Glutamatergic neuron (in vitro differentiated cells): Measurements from ENCODE around the gene GPC6. TPM values are rescaled to one million over a fixed set of nuclear protein-coding genes. Genes with fewer than 3 reads are reported as not detected.

Experiments used
- DNase-seq: peaks from one replicate; pipeline ENCODE4 v3.0.0; 2022
- H3K27ac Mint-ChIP-seq: one replicate; pipeline ENCODE4 v1.8.0; 2020; ENCODE audit warnings: mild to moderate bottlenecking, mixed read lengths, inconsistent platforms; ENCODE audit not compliant: unreplicated experiment
- H3K27me3 Mint-ChIP-seq: one replicate; pipeline ENCODE4 v1.8.0; 2020; ENCODE audit warnings: mild to moderate bottlenecking, moderate library complexity, mixed read lengths, inconsistent platforms; ENCODE audit not compliant: unreplicated experiment
- H3K36me3 Mint-ChIP-seq: one replicate; pipeline ENCODE4 v1.8.0; 2020; ENCODE audit warnings: mild to moderate bottlenecking, mixed read lengths, inconsistent platforms; ENCODE audit not compliant: unreplicated experiment
- H3K4me1 Mint-ChIP-seq: one replicate; pipeline ENCODE4 v1.8.0; 2020; ENCODE audit warnings: mild to moderate bottlenecking, low read depth, mixed read lengths, inconsistent platforms; ENCODE audit not compliant: unreplicated experiment
- H3K4me3 Mint-ChIP-seq: one replicate; pipeline ENCODE4 v1.8.0; 2020; ENCODE audit warnings: mild to moderate bottlenecking, mixed read lengths, inconsistent platforms; ENCODE audit not compliant: unreplicated experiment
- H3K9me3 Mint-ChIP-seq: one replicate; pipeline ENCODE4 v1.8.0; 2020; ENCODE audit warnings: mild to moderate bottlenecking, moderate library complexity, mixed read lengths, inconsistent platforms; ENCODE audit not compliant: unreplicated experiment
- CTCF ChIP-seq: fragments of 200-600 bp; sonication (generic); IDR thresholded peaks from one replicate; pipeline ENCODE4 v1.5.0; 2021; ENCODE audit not compliant: partially characterized antibody, unreplicated experiment
- total RNA-seq: library from RNA; stranded (reverse); fragmentation: NEBNext Ultra II Directional; extraction: Animal tissue kit (Norgen Biotek cat#: 25700); gene quantifications from one replicate; pipeline ENCODE4 v1.2.1, GENCODE V29; 2021; ENCODE audit not compliant: unreplicated experiment

The GPC6 gene
- total RNA-seq, 1 donor from 2014 or later = 11.8 TPM

DNA sequence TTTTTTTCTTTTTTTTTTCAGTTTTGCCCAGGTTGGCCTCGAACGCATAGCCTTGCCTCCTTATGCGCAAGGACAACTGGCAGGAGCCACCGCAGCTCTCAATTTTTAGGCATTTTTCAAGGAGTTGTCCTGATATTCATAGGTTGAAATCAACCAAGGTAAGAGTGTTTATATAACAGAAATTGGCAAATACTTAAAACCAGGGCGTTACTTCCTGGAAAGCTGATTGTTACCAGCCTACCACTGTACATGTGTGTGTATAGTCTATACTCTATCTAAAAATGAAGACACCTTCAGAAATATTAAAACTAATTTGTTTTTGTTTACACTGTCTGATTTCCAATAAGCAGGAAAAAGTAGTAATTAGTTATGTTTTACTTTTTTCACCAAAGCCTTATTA is 39.2 kb downstream of the GPC6 start:
- Mint-ChIP-seq H3K4me3 (no peak overlapping the region), H3K9me3 (peaks cover 1% of the 10 kb centered on the region), H3K27me3 (peaks cover 6% of the 10 kb centered on the region), H3K36me3 (no peaks in the 10 kb centered on the region), H3K4me1 (peaks cover 10% of the 10 kb centered on the region), H3K27ac (no peak overlapping the region)
- no peak for DNase-seq
- TF ChIP-seq CTCF = no peak

- no peak for TF ChIP-seq CTCF
- no peak for DNase-seq
- no peaks in the 10 kb centered on the region for H3K36me3 Mint-ChIP-seq
- H3K27ac Mint-ChIP-seq = no peak overlapping the region
- H3K9me3 Mint-ChIP-seq = peaks cover 1% of the 10 kb centered on the region
- H3K27me3 Mint-ChIP-seq = peaks cover 6% of the 10 kb centered on the region
- H3K4me3 Mint-ChIP-seq = no peak overlapping the region
- peaks cover 12% of the 10 kb centered on the region for H3K4me1 Mint-ChIP-seq
Measured at GRCh38 chr13:93266681-93267080, 40.1 kb downstream of the GPC6 start.

GRCh38 chr13:93268327-93269028 is 41.9 kb downstream of the GPC6 start:
- no peak for DNase-seq
- TF ChIP-seq CTCF = no peak
- Mint-ChIP-seq H3K4me1 (peaks cover 9% of the 10 kb centered on the region), H3K9me3 (peaks cover 1% of the 10 kb centered on the region), H3K4me3 (no peak overlapping the region), H3K36me3 (no peaks in the 10 kb centered on the region), H3K27me3 (peaks cover 3% of the 10 kb centered on the region), H3K27ac (no peak overlapping the region)

DNA sequence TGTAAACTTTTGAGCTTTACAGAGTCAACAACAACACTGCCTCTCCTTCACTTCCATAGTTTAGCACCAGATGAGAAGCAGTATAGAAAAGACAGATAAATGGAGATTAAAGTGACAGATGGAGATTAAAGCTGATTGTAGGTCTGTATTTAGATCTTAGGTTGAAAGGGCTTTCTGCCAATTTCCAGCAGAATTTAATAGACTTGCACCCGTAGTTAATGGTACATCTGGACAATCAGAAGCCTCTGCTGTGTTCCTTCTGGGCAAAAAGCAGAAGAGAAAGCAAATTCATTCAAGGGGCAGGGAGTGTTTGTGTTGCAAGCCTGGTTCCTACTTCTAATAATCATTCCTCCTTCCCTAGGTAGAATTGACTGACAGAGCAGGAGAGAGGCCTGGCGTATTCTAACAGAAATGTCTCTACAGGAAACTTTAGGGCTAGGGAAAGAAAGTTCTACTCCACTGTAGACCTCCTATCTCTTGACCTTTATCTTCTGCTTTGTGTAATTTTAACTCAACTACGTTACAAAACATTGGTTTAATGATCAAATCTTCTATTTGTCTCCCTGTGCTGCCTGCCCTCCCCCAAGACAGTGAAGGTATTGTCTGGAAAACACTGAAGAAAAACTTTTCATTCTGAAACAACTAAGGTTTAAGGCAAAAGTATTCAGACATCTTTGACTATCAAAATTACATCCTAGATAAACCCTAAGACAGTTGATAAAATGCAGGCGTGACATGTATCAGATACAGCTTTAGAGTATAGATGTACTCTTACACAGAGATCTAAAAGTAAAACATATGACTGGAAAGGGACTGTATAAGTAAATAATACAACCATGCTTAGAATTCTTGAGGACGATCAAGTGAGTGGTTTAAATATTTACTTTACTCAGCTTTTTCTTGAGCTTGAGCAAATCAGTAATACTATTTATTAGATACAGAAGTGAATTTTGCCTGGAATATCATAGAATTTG is 44.4 kb downstream of the GPC6 start:
- DNase-seq = no peak
- Mint-ChIP-seq H3K27me3 (peaks cover 3% of the 10 kb centered on the region), H3K36me3 (no peaks in the 10 kb centered on the region), H3K27ac (no peak overlapping the region), H3K4me1 (peaks cover 9% of the 10 kb centered on the region), H3K4me3 (no peak overlapping the region), H3K9me3 (no peaks in the 10 kb centered on the region)
- TF ChIP-seq CTCF = no peak
